ENCODE measurements around the gene CCL18.
A peak's percentile ranks its signal among the peaks of the same experiment; 100 is the strongest.
"Not testable (repeated sequence)": the region's sequence is repeated elsewhere in the genome, so short reads cannot be mapped to it uniquely, and the experiment has no call there.

The CCL18 gene

DNA sequence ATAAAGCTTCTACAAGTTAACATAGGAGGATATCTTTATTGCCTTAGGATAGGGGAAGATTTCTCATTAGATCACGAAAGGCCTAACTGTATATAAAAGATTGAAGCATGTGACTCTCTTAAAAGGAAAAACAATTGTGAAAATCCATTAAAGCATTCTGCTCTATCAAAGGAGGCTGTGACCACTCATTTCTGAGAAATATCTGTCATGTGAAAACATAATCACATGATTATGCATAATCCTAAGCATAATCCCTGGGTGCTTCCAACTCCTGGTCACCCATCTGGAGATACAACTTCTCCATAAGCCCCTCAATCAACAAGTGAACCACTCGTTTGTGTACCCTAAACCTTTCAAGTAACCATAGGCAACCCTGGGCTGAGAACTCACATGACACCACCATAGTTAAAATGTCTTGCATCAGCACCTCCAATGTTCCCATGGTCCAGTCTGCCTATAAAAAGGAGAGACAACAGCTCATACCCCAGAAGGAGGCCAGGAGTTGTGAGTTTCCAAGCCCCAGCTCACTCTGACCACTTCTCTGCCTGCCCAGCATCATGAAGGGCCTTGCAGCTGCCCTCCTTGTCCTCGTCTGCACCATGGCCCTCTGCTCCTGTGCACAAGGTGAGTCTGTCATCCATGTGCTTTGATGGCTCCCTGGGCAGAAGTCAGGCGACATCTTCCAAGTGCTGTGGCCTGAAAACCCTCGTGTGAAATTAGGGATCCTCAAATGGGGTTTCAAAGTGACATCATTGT, at the start of gene CCL18:
CCL18 (plus strand) TSS at position 487 of the 756 bp plus-strand sequence; CDS start at position 558, 71 bp downstream.
- DNase-seq, result no peak

GRCh38 chr17:36014946-36015345, 49.1 kb upstream of the CCL18 start:
- DNase-seq, result no peak

DNA sequence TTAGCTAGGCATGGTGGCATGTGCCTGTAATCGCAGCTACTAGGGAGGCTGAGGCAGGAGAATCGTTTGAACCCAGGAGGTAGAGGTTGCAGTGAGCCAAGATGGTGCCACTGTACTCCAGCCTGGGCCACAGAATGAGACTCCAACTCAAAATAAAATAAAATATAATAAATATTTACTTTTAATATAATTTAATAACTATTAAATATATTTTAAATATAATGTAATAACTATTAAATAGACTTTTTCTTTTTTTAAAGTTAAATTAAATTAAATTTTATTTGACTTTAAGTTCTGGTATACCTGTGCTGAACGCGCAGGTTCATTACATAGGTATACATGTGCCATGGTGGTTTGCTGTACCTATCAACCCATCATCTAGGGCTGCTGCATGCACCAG, 48.2 kb upstream of the CCL18 start:
- not testable (repeated sequence) for DNase-seq

DNA sequence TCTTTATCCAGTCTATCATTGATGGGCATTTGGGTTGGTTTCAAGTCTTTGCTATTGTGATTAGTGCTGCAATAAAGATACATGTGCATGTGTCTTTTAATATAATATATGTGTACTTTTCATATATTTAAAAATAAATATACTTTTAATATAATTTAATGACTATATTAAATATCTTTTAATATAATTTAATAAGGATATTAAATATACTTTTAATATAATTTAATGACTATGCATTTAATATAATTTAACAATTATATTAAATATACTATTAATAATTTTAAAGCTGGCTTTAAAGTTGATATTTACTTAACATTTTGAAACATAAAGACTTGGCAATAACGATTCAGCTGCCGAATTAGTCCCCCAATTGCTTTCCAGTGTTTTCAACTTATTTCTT, 47.5 kb upstream of the CCL18 start:
- no peak for DNase-seq

- DNase-seq, result no peak
Measured at GRCh38 chr17:36017799-36018198, 46.3 kb upstream of the CCL18 start, which contains the start of gene CCL23. TSS of gene CCL23 (minus strand) at chr17:36017972. CDS start at chr17:36017897, 75 bp downstream.

- no peak for DNase-seq
Measured at GRCh38 chr17:36019423-36019822, 44.6 kb upstream of the CCL18 start.

GRCh38 chr17:36024106-36024869, 39.8 kb upstream of the CCL18 start:
- no peak for DNase-seq

GRCh38 chr17:36027761-36028160, 36.3 kb upstream of the CCL18 start:
- no peak for DNase-seq

- DNase-seq, result peak; percentile 25
Measured at GRCh38 chr17:36030956-36031355, 33.1 kb upstream of the CCL18 start.

DNA sequence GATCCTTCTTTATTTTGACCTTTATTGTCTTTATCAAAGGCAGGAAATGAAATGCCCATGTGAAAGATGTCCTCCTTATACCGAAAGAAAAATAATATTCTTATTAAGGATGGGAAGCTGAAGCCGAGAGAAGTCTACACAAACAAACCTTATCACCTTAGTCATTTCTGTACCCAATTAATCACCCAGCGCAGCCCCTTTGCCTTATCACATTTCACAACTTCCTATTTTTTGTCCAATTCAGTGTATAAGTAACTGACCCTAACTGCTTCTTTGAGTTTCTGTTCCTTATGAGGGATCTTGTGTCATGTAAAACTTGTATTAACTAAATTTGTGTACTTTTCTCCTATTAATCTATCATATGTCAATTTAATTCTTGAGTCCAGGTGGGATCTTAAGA, 29.9 kb upstream of the CCL18 start:
- no peak for DNase-seq

DNA sequence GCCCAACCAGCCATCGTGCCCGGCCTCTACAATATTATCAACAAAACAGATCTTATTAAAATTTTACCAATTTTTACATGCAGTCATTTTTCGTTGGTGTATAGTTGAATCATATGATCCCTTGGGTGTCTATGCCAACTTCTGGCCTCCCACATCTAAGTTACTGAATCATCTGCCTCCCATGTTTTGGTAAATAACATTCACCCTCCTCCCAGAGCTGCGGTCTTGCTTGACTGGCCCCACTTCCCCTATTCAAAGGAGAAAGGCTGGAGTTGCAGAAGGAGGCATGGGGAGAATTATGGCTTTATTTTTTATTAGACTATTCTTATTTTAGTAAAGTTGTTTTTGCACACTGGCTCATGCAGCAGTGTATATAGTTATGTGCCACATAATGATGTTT, 27.8 kb upstream of the CCL18 start:
- no peak for DNase-seq

DNA sequence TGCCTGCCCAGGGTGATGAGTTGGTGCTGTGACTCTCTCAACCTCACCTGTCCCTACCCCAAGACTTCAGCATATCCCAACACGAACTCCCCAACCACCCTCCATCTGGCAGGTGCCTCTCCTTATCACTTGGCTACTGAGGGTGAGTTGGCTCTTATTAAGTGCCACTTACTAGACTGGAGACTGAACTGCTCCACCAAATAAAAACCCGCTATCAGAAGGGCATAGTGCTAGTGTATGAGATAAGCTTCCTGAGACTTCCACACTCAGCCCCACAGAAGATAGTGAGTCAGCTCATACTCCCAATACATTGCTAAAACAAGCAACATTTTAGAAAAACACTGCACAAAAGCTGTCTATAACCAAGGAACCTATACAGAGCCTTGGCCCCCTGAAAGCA, 16.0 kb upstream of the CCL18 start:
- no peak for DNase-seq

- DNase-seq, result no peak
Measured at GRCh38 chr17:36049643-36050042, 14.4 kb upstream of the CCL18 start.

DNA sequence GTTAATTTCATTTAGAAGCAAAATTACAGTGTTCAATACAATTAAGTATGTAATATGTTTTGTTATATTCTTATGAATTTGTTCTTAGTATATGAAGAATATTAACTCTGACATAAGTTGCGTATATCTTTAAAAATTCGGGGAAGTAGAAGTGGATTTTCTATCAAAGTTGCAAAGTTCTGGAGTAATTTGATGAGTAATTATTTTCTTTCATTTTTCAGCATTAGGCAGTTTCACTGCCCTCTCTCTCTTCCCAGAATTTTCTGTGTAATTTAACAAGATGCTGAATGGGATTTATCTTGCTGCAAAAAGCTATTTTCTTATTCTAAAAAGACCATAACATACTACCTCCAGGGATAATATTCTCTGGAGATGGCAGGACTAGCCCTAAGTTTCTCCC, 8.9 kb upstream of the CCL18 start:
- DNase-seq, result no peak

GRCh38 chr17:36055921-36056520, 8.1 kb upstream of the CCL18 start:
- DNase-seq, result no peak

- DNase-seq, result no peak
Measured at GRCh38 chr17:36057911-36058310, 6.2 kb upstream of the CCL18 start.

GRCh38 chr17:36059406-36059805, 4.7 kb upstream of the CCL18 start:
- no peak for DNase-seq

GRCh38 chr17:36060816-36061215, 3.3 kb upstream of the CCL18 start:
- no peak for DNase-seq

GRCh38 chr17:36066365-36066985, 2.4 kb downstream of the CCL18 start:
- no peak for DNase-seq

- DNase-seq, result no peak
Measured at GRCh38 chr17:36068524-36068923, 4.5 kb downstream of the CCL18 start.

- no peak for DNase-seq
Measured at GRCh38 chr17:36069136-36069535, 5.1 kb downstream of the CCL18 start.

DNA sequence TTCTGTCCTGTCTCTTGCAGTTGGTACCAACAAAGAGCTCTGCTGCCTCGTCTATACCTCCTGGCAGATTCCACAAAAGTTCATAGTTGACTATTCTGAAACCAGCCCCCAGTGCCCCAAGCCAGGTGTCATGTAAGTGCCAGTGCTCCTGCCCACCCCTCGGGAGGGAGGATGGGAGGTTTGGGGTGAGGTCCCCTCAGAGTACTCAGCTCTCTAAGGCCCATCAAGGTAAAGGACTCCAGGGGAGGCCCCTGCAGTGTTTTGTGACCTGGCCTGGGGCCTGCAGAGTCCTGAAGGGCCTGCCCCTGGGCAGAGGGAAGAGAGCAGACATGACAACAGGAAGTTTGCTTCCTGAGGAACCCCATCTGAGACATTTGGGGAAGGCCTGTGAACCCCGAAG, 6.4 kb downstream of the CCL18 start:
- no peak for DNase-seq

- DNase-seq, result no peak
Measured at GRCh38 chr17:36071751-36072150, 7.7 kb downstream of the CCL18 start.
